ENCODE results near the gene KIRREL3.

DNA sequence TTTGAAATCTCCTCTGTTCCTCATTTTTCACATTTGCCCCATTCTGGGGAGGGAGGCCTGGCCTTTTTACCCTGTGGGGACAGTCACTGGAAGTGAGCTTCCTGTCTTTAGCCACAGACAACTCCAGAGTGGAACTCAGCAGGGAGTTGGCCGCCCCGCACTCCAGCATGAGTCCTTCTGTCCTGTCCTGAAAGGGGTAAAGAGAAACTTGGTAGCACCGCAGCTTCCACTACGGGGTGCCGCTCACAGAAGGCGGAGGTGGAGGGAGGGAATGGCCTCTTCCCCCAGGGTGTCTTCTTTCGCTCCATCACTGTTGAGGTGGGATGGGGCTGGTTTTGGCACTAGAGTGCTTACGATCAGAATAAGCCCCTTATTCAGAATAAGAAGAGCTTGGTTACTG lies 512.9 kb downstream of the KIRREL3 start:
- no peak for TF ChIP-seq POLR2A (IDR thresholded peaks at IDR 0.05)
- TF ChIP-seq, protein P1, sequence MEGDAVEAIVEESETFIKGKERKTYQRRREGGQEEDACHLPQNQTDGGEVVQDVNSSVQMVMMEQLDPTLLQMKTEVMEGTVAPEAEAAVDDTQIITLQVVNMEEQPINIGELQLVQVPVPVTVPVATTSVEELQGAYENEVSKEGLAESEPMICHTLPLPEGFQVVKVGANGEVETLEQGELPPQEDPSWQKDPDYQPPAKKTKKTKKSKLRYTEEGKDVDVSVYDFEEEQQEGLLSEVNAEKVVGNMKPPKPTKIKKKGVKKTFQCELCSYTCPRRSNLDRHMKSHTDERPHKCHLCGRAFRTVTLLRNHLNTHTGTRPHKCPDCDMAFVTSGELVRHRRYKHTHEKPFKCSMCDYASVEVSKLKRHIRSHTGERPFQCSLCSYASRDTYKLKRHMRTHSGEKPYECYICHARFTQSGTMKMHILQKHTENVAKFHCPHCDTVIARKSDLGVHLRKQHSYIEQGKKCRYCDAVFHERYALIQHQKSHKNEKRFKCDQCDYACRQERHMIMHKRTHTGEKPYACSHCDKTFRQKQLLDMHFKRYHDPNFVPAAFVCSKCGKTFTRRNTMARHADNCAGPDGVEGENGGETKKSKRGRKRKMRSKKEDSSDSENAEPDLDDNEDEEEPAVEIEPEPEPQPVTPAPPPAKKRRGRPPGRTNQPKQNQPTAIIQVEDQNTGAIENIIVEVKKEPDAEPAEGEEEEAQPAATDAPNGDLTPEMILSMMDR (IDR thresholded peaks at IDR 0.05 in 8 of 11, conservative IDR thresholded peaks at IDR 0.05 in 3 of 11), result no peak
- no peak for TF ChIP-seq POLR2AphosphoS5 (IDR thresholded peaks at IDR 0.05)
